ENCODE data around the gene WSCD2.

GRCh38 chr12:108204117-108204987, 75.3 kb downstream of the WSCD2 start:
- TF ChIP-seq, protein P1, sequence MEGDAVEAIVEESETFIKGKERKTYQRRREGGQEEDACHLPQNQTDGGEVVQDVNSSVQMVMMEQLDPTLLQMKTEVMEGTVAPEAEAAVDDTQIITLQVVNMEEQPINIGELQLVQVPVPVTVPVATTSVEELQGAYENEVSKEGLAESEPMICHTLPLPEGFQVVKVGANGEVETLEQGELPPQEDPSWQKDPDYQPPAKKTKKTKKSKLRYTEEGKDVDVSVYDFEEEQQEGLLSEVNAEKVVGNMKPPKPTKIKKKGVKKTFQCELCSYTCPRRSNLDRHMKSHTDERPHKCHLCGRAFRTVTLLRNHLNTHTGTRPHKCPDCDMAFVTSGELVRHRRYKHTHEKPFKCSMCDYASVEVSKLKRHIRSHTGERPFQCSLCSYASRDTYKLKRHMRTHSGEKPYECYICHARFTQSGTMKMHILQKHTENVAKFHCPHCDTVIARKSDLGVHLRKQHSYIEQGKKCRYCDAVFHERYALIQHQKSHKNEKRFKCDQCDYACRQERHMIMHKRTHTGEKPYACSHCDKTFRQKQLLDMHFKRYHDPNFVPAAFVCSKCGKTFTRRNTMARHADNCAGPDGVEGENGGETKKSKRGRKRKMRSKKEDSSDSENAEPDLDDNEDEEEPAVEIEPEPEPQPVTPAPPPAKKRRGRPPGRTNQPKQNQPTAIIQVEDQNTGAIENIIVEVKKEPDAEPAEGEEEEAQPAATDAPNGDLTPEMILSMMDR (IDR thresholded peaks at IDR 0.05; ENCODE audit: borderline replicate concordance, extremely low read depth, low read length, poor library complexity, severe bottlenecking): no peak
- no peak for TF ChIP-seq EZH2 (IDR thresholded peaks at IDR 0.05; ENCODE audit: borderline replicate concordance, low read depth, low read length, severe bottlenecking)
